ENCODE data around the gene FANCE.
"Not testable (repeated sequence)": the region's sequence is repeated elsewhere in the genome, so short reads cannot be mapped to it uniquely, and the experiment has no call there.

FANCE gene

DNA sequence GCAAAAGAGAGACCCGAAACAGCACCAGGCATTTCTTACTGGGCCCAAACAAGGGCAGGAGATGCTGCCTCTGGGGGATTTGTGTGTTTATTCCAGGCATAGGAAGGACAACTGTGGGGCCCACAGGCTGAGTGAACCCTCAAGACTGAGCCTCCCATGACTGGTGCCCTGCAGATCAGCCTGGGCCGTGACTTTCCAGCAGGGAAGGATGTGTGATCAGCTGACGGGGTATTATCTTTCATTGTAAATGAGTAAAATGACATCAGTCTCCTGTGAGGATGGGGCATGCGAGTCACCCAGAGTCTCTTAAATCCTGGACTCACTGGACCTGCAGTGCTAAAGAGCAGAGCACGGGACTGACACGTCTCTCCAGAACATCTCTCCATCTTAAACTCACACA, 48.6 kb downstream of the FANCE start:
- no peak for DNase-seq

DNA sequence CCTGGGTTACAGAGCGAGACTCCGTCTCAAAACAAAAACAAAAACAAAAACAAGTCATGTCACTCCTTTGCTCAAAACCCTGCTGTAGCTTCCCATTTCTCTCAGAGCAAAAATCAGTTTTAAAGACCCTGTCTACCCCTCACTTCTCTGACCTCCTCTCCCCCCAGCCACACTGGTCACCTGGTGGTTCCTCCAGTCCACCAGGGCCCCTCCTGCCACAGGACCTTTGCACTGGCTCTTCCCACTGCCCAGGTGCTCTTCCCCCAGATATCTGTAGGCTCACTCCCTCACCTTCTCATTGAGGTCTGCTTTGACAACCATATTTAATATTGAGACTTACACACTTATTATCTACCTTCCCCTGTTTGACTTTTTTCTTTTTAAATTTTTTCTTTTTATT, 49.6 kb downstream of the FANCE start:
- DNase-seq: no peak

- DNase-seq: no peak
These were observed 51.4 kb downstream of the FANCE start for GRCh38 chr6:35503534-35503933.

GRCh38 chr6:35505999-35506412, 53.9 kb downstream of the FANCE start:
- no peak for DNase-seq

GRCh38 chr6:35506536-35506935, 54.4 kb downstream of the FANCE start:
- no peak for DNase-seq

DNA sequence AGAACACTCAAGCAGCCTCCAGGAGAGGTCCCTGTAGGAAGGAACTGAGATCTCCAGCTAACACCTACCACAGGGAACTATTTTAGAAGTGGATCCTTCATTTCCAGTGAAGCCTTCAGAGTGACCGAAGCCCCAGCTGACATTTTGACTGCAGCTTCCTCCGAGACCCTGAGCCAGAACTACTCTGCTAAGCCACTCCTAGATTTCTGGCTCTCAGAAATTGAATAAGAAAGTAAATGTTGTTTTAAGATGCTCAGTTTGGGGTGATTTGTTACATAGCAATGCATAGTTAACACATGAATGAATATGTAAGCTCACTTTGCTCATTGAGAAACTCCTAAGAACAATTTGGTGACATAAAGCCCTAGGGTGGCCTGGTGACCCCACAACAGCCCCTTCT, 55.1 kb downstream of the FANCE start:
- DNase-seq: no peak

DNA sequence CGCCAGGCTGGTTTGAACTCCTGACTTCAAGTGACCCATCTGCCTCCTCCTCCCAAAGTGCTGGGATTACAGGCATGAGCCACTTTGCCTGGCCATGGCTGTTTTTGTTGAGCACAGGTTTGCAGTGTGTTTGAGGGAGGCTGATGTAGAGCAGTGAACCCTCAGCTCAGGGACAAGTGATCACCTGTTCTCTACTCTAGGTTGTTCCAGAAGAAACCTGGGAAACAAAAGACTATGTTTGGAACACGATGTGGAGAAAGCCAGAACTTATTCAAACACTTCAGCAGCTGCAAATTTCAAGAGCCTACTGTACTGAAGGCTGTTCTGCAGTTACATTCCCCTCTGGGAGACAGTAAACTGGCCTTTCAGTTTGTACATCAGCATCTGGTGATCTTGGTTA, 55.9 kb downstream of the FANCE start:
- DNase-seq: no peak

DNA sequence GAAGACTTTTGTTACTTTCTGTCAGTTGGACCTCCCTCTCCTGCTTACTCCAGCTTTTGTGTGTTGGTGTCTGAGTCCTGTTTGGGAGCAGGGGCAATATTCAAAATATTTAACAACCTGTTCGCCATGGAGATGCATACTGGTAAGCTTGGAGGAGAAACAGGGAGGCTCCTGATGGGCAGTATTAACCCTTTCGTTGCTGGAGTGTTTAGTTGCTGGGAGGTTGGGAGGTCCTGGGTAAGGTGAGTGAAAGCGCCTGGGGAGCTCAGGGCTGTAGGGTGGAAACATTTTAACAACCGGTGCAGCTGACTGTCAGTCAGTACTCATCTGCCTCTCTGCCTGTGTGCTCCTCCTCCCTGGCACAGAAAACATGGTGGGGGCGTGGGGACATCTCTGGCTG, 56.4 kb downstream of the FANCE start:
- DNase-seq: no peak

GRCh38 chr6:35510916-35511561, 58.9 kb downstream of the FANCE start:
- no peak for DNase-seq

- no peak for DNase-seq
These were observed 59.4 kb downstream of the FANCE start for GRCh38 chr6:35511562-35511941.

GRCh38 chr6:35512006-35512405, 59.9 kb downstream of the FANCE start:
- no peak for DNase-seq

- DNase-seq: no peak
These were observed 60.6 kb downstream of the FANCE start, which contains the start of gene TULP1 for GRCh38 chr6:35512740-35513139. TULP1 (minus strand) TSS chr6:35512896; CDS start chr6:35512858, 38 bp downstream.

DNA sequence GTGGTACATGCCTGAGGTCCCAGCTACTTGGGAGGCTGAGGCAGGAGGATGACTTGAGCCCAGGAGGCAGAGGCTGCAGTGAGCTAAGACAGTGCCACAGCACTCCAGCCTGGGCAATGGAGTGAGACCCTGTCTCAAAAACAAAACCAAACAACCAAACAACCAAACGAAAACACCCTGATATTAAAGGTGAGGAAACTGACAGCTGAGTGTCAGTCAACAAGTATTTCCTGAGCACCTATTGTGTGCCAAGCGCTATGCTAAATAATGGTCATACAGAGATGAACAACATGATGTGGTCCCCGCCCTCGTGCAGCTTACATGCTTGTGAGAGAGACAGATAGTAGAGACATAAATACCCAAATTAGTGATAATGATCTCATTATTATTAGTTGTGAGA, 62.4 kb downstream of the FANCE start:
- DNase-seq: no peak

DNA sequence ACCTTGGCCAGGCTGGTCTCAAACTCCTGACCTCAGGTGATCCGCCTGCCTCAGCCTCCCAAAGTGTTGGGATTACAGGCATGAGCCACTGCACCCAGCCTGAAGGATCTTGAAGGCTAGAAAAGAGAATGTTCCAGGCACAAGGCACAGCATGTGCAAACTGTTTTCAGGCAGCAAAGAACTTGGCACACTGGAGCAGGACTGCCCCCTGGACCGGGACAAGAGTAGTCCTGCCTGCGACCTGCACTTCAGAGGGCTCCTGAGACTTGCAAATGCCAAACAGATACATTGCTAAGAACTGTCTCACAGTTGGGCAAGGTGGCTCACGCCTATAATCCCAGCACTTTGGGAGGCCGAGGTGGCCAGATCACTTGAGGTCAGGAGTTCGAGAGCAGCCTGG, 63.8 kb downstream of the FANCE start:
- not testable (repeated sequence) for DNase-seq
